GM20431 (cell line): Measurements from ENCODE around the gene VEGFB.

Experiments used
- in situ Hi-C: fragments of 300-500 bp; cut with MseI, MboI; formaldehyde crosslinking; loops from one replicate; pipeline ENCODE4 v1.15.0; 2020; ENCODE audit warnings: low sequenced_read_pairs; ENCODE audit not compliant: unreplicated experiment

The VEGFB gene

DNA sequence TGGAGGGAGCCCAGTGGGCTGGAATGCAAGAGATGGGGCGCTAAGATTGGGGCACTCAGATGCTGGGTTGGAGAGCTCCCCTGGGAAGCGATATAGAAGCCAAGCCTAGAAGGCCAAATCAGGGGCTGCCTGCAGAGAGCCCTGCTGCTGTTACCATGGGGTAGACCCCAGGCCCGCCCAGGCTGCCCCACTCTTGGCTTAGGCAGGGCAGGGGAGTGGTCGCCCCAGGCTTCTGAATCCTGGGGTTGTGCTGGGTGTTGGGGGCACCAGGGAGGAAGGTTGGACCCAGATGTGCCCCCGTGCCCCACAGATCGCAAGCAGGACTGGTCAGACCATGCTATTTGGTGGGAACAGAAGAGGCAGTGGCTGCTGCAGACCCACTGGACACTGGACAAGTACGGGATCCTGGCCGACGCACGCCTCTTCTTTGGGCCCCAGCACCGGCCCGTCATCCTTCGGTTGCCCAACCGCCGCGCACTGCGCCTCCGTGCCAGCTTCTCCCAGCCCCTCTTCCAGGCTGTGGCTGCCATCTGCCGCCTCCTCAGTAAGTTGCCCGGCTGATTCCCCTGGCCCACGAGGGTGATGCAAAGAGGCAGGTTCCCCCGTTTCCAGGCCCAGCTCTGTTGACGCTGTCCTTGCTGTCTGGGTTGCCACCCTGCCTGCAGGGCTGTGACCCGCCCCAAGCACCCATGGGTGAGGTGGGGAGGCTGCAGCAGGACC lies 23.9 kb upstream of the VEGFB start:
- in situ Hi-C loops: no loop called here

DNA sequence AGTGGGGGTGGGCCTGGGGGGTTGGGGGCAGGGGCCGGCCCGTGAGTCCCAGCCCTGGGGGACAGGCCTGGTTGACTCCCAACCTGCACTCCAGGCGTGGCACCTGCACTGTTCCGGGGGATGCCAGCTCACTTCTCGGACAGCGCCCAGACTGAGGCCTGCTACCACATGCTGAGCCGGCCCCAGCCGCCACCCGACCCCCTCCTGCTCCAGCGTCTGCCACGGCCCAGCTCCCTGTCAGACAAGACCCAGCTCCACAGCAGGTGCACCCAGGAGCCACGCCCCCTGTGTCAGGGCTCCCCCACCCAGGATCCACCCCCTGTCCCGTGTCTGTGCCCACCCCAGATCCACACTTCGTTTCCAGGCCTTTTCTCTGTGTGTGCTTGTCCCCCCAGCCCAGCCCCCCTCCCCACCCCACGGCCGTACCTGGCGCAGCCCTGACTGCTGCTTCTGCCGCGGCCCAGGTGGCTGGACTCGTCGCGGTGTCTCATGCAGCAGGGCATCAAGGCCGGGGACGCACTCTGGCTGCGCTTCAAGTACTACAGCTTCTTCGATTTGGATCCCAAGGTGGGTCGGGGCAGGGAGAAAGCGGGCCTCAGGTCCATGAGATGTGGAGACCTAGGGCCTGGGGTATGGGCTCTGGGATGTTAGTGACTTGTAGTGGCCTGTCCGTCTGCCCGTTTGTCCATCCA lies 23.1 kb upstream of the VEGFB start:
- in situ Hi-C loops: no loop called here

DNA sequence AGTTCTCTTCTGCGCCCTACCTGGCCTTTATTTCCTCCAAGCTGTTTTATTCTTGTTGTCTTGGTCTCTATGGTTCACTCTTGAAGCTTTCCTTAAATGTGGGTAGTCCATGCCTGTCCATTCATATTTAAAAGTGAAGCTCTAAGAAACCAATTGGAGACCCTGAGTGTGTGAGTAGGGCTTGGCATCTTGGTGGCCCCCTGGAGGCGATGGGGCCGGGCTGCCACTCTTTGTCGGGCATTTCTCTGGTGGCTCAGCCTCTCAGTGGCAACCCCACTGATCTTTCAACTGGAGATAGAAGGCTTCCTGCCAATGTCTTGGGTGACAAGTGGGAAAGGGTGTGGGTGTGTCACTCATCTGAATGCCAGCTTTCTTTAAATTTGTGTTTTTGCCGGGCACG lies 17.5 kb upstream of the VEGFB start:
- in situ Hi-C loops: no loop called here

DNA sequence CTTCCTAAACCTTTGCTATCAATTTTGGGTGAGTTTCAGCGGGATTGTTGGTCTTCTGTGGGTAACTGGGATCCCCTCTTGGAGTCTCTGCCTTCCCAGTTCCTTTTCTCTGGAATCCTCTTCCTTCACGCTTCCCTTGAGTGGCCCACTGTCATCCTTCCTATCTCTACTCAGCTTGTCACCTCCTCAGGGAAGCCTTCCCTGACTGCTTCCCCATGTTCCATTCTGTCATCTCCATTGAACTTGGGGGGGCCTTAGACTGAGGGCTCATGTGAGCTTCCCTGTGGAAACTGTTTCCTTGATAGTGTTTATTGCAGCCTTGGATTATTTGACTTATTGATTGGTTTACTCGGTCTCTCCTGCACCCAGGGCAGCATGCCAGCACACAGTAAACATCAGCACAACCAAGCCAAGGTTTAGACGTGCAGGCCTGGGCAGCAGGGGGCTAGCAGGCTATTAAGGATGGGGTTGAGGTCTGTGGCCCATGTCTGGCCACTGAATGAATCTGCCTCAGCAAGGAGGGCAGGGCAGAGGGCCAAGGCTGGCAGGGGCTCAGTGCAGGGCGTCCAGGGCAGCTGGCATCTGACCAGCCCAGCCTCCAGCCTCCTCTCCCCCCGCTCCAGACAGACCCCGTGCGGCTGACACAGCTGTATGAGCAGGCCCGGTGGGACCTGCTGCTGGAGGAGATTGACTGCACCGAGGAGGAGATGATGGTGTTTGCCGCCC lies 15.6 kb upstream of the VEGFB start:
- in situ Hi-C loops: no loop called here

DNA sequence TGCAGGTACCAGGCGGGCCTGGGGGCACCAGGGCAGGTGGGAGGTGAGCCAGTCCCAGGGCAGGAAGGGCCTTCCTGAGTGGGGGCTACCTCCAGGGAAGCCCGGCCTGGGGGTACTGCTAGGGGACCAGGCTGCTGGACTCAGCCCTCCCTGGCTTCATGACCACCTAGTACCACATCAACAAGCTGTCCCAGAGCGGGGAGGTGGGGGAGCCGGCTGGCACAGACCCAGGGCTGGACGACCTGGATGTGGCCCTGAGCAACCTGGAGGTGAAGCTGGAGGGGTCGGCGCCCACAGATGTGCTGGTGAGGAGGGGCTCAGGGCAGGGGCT lies 15.1 kb upstream of the VEGFB start:
- in situ Hi-C loops: no loop called here

DNA sequence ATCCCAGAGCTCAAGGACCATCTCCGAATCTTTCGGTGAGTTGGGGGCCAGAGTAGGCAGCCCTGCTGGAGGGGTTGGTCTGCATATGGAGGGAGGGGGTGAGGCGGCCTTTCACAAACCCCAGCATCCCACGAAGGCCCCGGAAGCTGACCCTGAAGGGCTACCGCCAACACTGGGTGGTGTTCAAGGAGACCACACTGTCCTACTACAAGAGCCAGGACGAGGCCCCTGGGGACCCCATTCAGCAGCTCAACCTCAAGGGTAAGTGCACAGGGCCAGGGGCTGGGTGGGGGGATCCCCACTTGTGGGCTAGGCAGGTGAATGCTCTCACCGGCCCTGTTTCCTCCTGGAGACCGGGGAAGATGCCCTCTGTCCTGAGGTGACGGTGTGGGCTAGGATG lies 14.6 kb upstream of the VEGFB start:
- in situ Hi-C loops: no loop called here

DNA sequence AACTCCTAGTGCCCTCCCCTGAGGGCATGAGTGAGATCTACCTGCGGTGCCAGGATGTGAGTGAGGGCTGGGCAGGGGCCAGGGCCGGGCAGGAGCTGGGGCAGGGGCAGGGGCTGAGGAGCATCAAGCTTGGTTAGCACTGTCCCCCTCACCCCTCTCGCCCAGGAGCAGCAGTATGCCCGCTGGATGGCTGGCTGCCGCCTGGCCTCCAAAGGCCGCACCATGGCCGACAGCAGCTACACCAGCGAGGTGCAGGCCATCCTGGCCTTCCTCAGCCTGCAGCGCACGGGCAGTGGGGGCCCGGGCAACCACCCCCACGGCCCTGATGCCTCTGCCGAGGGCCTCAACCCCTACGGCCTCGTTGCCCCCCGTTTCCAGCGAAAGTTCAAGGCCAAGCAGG lies 14.1 kb upstream of the VEGFB start:
- in situ Hi-C loops: no loop called here

DNA sequence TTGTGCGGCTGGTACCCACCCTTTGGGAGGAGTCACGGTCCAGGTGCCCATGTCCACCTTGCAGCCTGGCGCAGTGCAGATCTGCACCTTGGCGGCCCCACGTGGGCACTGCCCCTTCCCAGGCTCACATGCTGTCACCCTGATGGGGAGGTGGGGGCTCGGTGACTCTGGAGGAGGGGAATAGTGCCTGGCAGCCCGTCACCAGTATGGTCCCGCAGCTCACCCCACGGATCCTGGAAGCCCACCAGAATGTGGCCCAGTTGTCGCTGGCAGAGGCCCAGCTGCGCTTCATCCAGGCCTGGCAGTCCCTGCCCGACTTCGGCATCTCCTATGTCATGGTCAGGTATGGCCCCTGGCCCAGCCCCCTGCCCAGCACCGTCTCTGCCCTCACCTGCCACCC lies 13.6 kb upstream of the VEGFB start:
- in situ Hi-C loops: no loop called here

DNA sequence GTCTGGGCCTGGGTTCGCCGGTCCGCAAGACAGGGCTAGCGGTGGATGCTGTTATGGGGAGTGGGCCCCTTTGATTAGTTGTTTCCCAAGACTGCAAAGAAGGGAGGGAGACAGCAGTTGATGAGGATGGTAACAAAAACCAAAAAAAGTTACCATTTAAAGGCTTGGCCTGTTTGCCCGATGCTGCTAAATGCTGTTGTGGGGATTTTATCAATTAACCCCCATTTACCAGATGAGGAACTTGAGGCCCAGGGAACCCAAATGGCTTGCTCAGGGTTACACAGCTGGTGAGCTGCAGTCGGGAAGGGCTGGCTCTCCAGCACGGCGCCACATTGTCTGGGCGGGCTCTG lies 11.8 kb upstream of the VEGFB start:
- in situ Hi-C loops: no loop called here

DNA sequence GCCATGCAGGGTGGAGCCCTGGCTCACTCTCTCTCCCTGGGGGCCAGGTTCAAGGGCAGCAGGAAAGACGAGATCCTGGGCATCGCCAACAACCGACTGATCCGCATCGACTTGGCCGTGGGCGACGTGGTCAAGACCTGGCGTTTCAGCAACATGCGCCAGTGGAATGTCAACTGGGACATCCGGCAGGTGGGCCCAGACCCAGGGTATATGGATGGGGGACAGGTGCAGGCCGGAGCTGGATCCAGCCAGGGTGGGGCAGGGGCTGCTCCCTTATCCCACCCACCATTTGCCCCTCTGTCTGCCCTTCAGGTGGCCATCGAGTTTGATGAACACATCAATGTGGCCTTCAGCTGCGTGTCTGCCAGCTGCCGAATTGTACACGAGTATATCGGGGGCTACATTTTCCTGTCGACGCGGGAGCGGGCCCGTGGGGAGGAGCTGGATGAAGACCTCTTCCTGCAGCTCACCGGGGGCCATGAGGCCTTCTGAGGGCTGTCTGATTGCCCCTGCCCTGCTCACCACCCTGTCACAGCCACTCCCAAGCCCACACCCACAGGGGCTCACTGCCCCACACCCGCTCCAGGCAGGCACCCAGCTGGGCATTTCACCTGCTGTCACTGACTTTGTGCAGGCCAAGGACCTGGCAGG lies 11.3 kb upstream of the VEGFB start:
- in situ Hi-C loops: no loop called here

DNA sequence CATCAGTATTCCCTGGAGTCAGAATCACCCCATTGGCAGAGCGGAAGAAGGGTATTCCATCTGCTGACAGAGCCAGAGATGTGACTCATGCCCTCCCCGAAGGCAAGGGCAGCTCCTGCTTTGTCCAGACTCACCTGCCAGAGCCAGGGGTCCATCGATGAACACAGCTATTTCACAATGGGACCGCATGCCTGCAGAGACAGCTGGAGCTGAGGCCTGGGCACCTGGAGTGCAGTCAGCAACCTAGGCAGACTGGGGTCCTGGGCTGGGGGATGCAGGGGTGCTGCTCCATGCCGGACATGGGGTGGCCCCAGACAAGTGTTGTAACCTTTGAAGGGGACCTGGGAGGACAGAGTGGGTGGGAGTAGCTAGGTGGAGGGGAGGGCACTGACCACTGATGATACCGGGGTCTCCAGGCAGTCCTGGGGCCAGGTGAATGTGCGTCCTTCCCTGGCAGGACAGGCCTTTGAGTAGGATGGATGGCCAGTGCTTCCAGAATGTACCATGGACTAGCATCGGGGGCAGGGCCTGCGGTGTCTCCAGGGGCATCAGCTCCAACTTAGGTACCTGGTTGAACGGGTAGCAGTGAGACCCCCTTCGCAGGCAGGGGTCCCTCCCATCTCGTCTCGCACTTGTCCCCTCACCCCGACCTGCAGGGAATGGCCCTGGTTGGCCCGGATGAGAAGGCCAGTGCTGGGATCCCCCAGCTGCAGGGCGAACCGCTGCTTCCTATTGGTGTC lies 10.1 kb upstream of the VEGFB start:
- in situ Hi-C loops: no loop called here

DNA sequence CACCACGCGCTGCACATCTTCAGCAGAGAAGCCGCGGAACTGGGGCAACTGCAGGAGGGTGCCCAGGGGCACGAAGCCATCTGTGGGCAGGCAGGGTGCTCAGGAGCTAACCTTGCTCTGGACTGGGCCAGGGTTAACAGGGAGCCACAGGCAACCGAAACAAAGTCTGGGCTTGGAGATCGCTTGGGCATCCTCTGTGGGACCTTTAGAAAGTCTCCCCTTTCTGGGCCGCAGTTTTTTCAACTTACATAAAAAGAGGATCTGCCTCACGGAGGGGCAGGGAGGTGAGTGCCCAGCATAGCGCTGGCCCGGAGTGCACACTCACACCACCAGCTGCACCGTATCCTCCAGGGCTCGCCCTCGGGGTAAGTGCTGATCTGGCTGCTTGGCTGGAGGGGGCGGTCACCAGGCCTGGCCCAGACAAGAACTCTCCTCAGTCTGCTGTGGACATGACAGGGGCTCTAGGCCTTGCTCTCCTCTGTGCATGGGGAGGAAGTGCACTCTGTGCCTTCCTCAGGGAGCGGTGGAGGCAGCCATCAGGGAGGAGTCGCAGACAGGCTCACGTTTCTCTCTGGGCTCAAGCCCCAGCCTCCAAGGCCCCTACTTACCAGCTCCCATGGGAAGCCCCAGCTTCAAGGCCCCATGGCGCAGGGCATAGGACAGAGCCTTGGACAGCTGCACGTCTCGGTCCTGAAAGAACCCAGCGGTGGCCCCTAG lies 9.3 kb upstream of the VEGFB start:
- in situ Hi-C loops: no loop called here

DNA sequence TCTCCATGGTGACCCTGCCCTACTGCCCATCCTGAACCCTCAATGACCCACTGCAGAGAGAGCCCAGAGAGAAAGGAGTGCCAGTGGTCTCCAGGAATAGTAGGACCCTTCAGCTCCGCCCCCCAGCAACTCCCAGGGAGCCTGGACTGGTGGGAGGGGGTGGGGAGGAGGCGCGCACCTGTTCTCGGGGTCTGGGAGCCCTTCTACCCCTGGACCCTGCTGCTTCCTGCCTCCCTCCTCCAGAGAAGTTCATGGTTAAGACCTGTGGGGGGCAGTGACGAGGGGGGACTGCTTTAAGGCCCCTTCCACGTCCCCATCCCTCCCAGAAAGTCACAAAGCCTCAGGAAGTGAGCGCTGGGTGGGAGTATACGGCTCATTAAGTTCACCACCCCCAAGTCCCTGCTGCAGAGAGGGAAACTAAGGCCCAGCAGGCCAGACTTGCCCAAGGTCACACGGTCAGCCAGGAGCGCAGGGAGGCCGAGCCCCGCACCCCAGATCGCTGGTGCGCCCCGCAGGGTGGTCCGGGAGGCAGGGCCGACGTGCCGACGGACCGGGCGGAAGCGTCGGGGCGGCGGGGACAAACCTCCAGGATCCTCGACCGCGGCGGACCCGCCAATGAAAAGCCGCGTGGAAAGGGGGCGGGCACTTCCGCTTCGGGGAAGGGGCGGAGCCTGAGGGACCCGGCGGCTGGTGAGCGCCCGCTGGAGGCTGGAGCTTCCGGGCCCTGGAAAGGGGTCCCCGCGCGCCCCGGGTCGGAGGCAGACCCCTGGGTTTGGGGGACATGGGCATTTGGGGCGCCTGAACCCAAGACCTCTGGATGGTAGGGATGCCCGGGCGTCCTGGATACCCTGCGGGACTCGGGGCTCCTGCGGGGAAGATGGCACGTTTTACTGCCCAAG lies 8.5 kb upstream of the VEGFB start, which contains the start of the genes NUDT22 and TRPT1:
Gene NUDT22, plus strand, starts transcription at position 667 of the 899 bp plus-strand sequence. CDS start 379 bp downstream, outside the sequence.
Gene TRPT1, minus strand, starts transcription at position 579 of the 899 bp plus-strand sequence. Its CDS starts 326 bp downstream, at position 253.
- in situ Hi-C loops: no loop called here

DNA sequence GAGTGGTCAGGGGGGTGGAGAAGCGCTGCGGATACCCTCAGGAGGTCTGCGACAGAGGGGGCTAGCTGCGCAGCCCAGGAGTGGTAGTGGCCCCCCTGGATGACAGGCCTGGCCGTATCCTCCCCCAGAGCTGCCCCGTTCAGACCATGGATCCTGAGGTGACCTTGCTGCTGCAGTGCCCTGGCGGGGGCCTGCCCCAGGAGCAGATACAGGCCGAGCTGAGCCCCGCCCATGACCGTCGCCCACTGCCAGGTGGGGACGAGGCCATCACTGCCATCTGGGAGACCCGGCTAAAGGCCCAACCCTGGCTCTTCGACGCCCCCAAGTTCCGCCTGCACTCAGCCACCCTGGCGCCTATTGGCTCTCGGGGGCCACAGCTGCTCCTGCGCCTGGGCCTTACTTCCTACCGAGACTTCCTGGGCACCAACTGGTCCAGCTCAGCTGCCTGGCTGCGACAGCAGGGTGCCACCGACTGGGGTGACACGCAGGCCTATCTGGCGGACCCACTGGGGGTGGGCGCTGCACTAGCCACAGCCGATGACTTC lies 7.8 kb upstream of the VEGFB start:
- in situ Hi-C loops: no loop called here

DNA sequence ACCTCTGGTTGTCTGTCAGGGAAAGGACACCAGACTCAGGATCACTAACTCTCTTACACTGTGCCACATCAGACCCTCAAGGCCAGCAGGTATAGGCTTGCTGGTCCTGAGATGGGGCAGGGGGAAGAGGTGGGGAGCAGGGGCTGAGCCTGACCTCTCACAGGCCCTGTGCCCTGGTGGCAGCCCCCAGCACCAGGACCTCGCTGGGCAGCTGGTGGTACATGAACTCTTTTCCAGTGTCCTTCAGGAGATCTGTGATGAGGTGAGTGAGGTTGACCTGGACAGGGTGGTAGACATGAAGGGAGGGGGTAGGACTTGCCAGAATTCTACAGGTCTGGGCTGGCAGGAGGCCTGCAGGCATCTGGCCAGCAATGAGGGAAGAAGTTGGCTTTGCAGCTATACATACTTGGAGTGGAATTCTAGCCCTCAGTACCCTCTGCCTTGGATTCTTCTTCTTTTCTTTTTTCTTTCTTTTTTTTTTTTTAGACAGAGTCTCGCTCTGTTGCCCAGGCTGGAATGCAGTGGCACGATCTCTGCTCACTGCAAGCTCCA lies 6.9 kb upstream of the VEGFB start:
- in situ Hi-C loops: no loop called here

DNA sequence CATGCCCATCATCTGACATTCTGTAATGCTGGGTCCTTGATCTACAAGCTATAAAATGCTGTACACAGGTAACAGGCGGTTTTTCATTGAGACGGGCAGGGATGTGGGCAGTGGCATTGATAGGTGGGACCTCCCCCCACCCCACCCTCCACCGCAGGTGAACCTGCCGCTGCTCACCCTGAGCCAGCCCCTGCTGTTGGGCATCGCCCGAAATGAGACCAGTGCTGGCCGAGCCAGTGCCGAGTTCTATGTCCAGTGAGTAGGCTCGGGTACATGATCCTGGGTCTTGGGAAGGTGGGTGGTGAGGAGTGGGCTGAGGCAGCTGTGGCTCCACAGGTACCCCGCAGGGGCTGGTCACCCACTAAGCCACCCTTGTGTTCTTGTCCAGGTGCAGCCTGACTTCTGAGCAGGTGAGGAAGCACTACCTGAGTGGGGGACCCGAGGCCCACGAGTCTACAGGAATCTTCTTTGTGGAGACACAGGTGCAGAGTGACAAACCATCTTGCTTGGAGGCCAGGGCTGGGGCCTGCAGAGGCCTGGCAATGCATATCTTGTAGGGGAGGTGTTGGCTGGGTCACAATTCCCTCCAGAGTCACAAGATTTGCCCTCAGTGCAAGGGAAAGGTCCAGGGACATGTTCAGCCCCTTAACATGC lies 5.2 kb upstream of the VEGFB start:
- in situ Hi-C loops: no loop called here

DNA sequence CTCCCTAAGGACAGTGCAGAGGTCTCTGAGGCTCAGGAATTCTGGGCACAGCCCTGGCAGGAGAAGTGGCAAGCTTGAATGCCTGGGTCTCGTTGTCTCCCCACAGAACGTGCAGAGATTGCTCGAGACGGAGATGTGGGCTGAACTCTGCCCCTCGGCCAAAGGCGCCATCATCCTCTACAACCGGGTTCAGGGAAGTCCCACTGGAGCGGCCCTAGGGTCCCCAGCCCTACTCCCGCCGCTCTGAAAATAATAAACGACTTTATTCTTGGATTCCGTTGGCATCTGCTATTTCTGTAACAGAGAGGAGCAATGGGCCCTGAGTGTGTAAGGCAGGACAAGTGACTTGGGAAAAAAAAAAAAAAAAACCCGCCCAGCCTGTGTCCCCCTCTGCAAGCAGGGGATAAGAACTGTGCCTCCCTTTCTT lies 4.6 kb upstream of the VEGFB start:
- in situ Hi-C loops: no loop called here
